D721Med (cell line): ENCODE measurements around the gene LAMTOR4.
"Not testable (repeated sequence)": the region's sequence is repeated elsewhere in the genome, so short reads cannot be mapped to it uniquely, and the experiment has no call there.

Source experiments
- DNase-seq: peaks from one replicate; pipeline ENCODE4 v3.0.0; 2011; ENCODE audit warnings: low spot score; ENCODE audit not compliant: insufficient read length
- FAIRE-seq: peaks from 2 replicates; lab custom pipeline; 2011; peaks lifted over from hg19 to GRCh38; lab: Jason Lieb, UNC
- TF ChIP-seq, protein P1 (sequence below): IDR thresholded peaks from 2 replicates; pipeline ENCODE4 v1.5.1; 2012; ENCODE audit warnings: mild to moderate bottlenecking, control low read depth; ENCODE audit not compliant: insufficient read depth; ENCODE audit errors: missing control alignments

Gene LAMTOR4

GRCh38 chr7:100130608-100131453 is 17.9 kb upstream of the LAMTOR4 start:
- TF ChIP-seq, protein P1, sequence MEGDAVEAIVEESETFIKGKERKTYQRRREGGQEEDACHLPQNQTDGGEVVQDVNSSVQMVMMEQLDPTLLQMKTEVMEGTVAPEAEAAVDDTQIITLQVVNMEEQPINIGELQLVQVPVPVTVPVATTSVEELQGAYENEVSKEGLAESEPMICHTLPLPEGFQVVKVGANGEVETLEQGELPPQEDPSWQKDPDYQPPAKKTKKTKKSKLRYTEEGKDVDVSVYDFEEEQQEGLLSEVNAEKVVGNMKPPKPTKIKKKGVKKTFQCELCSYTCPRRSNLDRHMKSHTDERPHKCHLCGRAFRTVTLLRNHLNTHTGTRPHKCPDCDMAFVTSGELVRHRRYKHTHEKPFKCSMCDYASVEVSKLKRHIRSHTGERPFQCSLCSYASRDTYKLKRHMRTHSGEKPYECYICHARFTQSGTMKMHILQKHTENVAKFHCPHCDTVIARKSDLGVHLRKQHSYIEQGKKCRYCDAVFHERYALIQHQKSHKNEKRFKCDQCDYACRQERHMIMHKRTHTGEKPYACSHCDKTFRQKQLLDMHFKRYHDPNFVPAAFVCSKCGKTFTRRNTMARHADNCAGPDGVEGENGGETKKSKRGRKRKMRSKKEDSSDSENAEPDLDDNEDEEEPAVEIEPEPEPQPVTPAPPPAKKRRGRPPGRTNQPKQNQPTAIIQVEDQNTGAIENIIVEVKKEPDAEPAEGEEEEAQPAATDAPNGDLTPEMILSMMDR, result peak; percentile 78
- DNase-seq, result no peak
- no peak for FAIRE-seq

DNA sequence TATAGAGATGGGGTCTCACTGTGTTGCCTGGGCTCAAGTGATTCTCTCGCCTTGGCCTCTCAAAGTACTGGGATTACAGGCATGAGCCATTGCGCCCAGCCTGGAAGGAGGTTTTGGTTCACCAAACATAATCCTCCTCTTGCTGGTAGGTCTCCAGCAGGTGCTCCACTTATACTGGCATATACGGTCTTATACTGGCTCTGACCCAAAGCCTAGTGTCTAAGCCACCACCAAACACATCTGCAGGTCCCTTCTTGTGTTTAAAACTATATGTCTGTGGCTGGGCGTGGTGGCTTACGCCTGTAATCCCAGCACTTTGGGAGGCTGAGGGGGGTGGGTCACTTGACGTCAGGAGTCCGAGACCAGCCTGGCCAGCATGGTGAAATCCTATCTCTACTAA is 16.6 kb upstream of the LAMTOR4 start:
- no peak for FAIRE-seq
- TF ChIP-seq, protein P1, result no peak
- DNase-seq, result no peak

DNA sequence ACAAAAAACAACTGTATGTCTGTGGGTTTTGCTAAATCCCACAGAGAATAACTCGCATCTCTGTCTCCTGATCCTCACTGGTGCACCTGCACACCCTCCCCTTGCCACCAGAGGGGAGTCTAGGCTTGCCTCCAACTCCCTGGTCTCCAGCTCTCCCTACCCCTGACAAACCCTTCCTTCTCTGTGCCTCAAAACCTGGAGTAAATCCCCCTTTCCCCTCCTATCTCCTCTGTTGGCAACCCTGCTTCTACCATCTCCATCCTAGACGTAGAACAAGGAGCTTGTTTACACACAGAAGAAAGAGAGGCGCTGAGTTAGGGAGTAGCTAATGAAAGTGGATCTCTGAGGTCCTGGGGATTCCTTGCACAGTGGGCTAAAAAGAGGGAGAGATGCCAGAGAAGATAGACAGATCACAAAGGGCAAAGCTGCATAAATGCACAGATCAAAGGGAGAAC is 16.0 kb upstream of the LAMTOR4 start:
- FAIRE-seq (no peak), DNase-seq (no peak)
- TF ChIP-seq, protein P1, result peak; percentile 97

GRCh38 chr7:100137851-100138760 is 10.6 kb upstream of the LAMTOR4 start:
- DNase-seq, result no peak
- no peak for FAIRE-seq
- TF ChIP-seq, protein P1, result no peak

GRCh38 chr7:100141555-100141949 is 7.2 kb upstream of the LAMTOR4 start:
- TF ChIP-seq, protein P1, result no peak
- no peak for FAIRE-seq
- no peak for DNase-seq

- FAIRE-seq, result no peak
- DNase-seq, result no peak
These were observed 6.3 kb upstream of the LAMTOR4 start for GRCh38 chr7:100142461-100142860.

DNA sequence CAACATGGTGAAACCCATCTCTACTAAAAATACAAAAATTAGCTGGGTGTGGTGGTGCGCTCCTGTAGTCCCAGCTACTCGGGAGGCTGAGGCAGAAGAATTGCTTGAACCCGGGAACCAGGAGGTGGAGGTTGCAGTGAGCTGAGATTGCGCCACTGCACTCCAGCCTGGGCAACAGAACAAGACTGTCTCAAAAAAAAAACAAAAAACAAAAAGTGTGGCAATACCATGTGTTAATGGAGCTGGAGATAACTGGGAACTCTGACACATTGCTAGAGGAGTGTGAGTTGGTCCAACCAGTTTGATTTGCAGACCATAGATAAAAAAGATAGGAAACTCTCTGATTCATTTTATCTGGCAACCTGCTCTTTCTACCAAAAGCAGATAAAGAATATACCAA is 2.4 kb upstream of the LAMTOR4 start:
- DNase-seq, result not testable (repeated sequence)

More at GRCh38 chr7:100142461-100142860, 6.3 kb upstream of the LAMTOR4 start:
- TF ChIP-seq, protein P1, result no peak

More for the DNA sequence above, 2.4 kb upstream of the LAMTOR4 start:
- not testable (repeated sequence) for FAIRE-seq
